ENCODE data around the gene HCFC1R1.
A peak's percentile ranks its signal among the peaks of the same experiment; 100 is the strongest.

HCFC1R1 gene

DNA sequence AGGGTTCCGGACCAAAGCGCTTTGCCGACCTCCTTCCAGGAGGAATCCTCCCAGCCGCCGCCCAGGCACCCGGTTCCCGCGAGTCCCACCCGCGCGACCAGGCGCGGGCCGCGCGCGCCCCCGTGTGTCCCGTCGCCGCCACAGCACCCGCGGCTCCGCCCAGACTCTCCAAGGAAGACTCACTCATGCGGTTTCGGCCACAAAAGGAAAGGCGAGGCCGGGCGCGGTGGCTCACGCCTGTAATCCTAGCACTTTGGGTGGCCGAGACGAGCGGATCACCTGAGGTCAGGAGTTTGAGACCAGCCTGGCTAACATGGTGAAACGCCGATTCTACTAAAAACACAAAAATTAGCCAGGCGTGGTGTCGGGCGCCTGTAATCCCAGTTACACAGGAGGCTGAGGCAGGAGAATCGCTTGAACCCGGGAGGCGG, 40.0 kb downstream of the HCFC1R1 start:
- DNase-seq (ENCODE audit: insufficient read length) (peak; percentile 89), FAIRE-seq (peak; percentile 69)
- TF ChIP-seq TAF1 (IDR thresholded peaks at IDR 0.05; ENCODE audit: borderline replicate concordance, low read depth, low read length): no peak
- no peak for TF ChIP-seq POLR2A (IDR thresholded peaks at IDR 0.05; ENCODE audit: low read depth, low read length)
- no peak for TF ChIP-seq POLR2AphosphoS5 (IDR thresholded peaks at IDR 0.05; ENCODE audit: low read depth, low read length)

DNA sequence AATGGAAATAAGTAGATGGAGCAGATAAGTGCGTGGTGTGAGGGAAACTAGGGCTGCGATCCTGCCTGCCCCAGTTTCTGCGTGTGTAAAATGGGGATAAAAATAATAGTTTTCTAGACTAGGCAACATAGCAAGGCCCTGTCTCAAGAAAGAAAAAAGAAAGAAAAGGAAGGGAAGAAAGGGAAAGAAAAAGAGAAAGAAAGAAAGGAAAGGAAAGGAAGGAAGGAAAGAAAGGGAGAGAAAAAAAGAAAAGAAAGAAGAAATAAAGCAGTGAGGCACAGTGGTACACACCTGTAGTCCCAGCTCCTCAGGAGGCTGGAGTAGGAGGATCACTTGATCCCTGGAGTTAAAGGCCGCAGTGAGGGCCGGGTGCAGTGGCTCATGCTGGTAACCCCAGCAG, 41.3 kb downstream of the HCFC1R1 start:
- no peak for FAIRE-seq
- no peak for DNase-seq (ENCODE audit: insufficient read length)
- no peak for TF ChIP-seq TAF1 (IDR thresholded peaks at IDR 0.05; ENCODE audit: borderline replicate concordance, low read depth, low read length)
- no peak for TF ChIP-seq POLR2AphosphoS5 (IDR thresholded peaks at IDR 0.05; ENCODE audit: low read depth, low read length)
- TF ChIP-seq POLR2A (IDR thresholded peaks at IDR 0.05; ENCODE audit: low read depth, low read length): no peak

DNA sequence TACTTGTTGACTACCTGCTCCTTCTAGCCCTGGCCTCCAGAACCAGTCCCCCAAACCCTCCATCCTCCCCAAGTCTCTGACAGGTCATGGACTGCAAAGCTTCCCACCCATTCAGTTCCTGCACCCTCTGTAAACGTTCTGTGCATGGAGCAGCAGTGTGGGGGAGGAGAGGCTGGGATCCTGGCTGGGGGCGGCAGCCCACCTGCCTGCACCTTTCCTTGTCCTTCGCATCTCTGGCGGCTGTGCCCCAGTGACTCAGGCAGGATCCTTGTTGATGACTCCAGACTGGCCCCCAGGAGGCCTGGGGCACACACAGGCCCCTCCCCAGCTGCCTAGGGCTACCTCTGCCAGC, 41.9 kb downstream of the HCFC1R1 start:
- FAIRE-seq (no peak), DNase-seq (ENCODE audit: insufficient read length) (no peak)
- TF ChIP-seq POLR2AphosphoS5 (IDR thresholded peaks at IDR 0.05; ENCODE audit: low read depth, low read length) (no peak), POLR2A (IDR thresholded peaks at IDR 0.05; ENCODE audit: low read depth, low read length) (no peak), TAF1 (IDR thresholded peaks at IDR 0.05; ENCODE audit: borderline replicate concordance, low read depth, low read length) (no peak)

DNA sequence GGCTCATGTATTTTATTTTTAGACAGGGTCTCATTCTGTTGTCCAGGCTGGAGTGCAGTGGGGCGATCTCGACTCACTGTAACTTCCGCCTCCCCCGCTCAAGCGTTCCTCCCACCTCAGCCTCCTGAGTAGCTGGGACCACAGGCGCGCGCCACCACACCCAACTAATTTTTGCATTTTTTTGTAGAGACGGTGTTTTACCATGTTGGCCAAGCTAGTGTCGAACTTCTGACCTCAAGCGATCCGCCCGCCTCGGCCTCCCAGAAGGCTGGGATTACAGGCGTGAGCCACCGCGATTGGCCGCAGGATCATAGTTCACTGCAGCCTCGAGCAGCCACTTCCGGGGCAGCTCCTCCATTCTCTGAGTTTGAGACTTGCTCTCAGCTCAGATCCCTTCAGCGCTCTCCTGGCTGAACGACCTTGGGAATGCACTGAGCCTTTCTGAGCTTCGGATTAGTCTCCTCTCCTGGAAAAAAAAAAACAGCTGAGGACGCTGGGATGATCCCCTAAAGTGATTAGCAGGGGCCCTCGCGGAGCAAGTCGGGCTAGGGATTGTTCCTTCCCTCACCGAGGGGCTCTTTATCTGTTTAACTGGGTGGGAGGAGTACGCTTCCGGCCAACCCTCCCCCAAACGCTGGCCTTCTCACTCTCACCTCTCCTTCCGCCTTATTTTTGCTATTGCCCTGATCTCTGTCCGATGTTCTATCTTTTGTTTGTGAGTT, 42.4 kb downstream of the HCFC1R1 start:
- FAIRE-seq (no peak), DNase-seq (ENCODE audit: insufficient read length) (no peak)
- TF ChIP-seq POLR2AphosphoS5 (IDR thresholded peaks at IDR 0.05; ENCODE audit: low read depth, low read length): no peak
- TF ChIP-seq POLR2A (IDR thresholded peaks at IDR 0.05; ENCODE audit: low read depth, low read length): no peak
- no peak for TF ChIP-seq TAF1 (IDR thresholded peaks at IDR 0.05; ENCODE audit: borderline replicate concordance, low read depth, low read length)

DNA sequence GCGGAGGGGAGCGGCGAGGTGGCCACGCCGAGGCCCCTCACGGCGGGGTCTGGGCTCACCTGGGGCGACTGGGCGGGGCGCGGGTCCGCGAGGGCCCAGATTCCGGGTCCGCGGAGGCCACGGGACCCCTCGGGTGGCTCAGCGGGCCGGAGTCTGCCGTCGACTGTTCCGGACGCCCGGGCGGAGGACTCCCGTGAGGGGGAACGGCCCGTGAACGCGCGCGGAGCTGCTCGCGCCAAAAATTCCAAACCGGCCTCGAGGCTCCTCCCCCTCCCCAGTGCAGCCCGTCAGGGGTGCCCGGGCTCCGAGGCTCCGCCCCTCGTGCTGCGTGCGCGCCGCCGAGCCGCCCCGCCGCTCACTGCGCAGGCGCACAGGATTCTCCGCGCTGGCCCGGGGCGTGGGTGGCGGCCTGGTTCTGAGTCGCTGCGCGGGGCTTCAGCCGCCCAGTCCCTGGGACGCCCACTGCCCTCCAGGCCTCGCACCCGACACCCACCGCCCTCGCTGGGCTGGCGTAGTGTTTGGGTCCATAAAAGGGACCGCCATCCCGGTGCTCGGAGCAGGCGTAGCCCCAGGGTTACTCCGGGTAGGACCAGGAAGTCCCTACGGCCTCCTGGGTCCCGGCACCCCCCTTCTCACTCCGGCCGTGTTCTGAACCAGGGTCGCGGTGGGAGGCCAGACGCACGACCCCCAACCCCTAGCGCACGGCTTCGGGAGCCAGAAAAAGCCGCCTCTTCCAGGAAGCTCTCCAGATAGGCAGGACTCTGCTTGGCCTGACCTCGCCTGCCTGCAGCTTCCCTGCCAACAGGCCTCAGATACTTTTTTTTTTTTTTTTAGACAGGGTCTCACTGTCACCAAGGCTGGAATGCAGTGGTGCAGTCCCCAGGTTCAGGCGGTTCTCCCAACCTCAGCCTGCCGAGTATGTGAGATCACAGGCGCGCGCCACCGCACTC, 43.2 kb downstream of the HCFC1R1 start, which contains the start of gene PKMYT1:
Gene PKMYT1, minus strand, starts transcription at position 220 of the 950 bp plus-strand sequence. CDS start 789 bp downstream, outside the sequence.
- peak; percentile 96 for FAIRE-seq
- peak; percentile 47; the same call in 1 of the 2 replicates for TF ChIP-seq TAF1 (IDR thresholded peaks at IDR 0.05; ENCODE audit: borderline replicate concordance, low read depth, low read length)
- peak; percentile 72 for TF ChIP-seq POLR2AphosphoS5 (IDR thresholded peaks at IDR 0.05; ENCODE audit: low read depth, low read length)
- TF ChIP-seq POLR2A (IDR thresholded peaks at IDR 0.05; ENCODE audit: low read depth, low read length): peak; percentile 89; the same call in 1 of the 2 replicates
- peak; percentile 100 for DNase-seq (ENCODE audit: insufficient read length)

DNA sequence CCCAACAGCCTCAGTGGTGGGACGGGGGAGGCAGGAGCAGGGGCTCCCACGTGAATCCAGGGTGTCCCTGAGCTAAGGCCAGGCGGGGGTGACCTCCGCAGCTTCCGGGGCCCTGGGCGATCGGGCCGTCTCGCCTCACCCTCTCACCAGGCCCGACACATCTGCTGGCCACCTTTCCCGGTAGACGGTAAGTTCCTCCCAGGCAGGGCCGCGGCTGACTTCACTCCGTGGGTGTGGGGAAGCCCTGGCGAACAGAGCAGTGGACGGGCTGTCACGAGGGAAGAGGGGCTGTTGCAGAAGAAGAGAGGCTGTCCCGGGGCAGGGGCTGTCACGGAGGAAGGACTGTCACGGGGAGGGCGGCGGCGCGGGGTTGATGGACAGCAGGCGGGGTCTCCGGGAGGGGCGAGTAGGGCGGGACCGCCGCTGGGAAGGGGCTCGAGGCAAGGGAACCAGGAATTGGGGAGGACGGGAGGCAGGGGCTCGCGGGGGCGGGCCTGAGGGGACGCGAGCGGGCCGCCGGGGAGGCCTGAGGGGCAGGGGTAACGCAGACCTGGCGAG, 44.0 kb downstream of the HCFC1R1 start:
- FAIRE-seq: peak; percentile 81

DNA sequence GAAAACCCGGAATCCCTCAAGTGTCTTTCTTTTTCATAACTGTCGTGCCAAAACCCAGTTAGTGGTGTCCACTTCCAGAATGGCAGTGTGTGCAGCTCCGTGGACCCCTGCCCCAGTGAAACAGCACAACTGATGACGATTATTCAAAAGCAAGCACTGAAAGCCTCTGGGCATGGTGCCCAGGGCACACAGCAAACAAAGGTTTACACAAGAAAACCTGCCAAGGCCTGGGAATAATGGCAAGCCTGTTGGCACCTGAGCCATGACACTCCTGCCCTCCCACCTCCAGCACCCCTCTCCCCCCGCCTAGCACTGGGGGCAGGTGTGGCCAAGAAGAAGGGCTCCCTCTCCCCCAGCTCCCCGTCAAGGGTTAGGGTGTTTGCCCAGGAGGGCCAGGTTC, 46.3 kb downstream of the HCFC1R1 start:
- DNase-seq (ENCODE audit: insufficient read length) (no peak), FAIRE-seq (no peak)
- TF ChIP-seq TAF1 (IDR thresholded peaks at IDR 0.05; ENCODE audit: borderline replicate concordance, low read depth, low read length): no peak
- TF ChIP-seq POLR2A (IDR thresholded peaks at IDR 0.05; ENCODE audit: low read depth, low read length): no peak
- TF ChIP-seq POLR2AphosphoS5 (IDR thresholded peaks at IDR 0.05; ENCODE audit: low read depth, low read length): no peak

More for the DNA sequence above, 44.0 kb downstream of the HCFC1R1 start:
- no peak for DNase-seq (ENCODE audit: insufficient read length)
- TF ChIP-seq POLR2AphosphoS5 (IDR thresholded peaks at IDR 0.05; ENCODE audit: low read depth, low read length) (no peak), POLR2A (IDR thresholded peaks at IDR 0.05; ENCODE audit: low read depth, low read length) (no peak), TAF1 (IDR thresholded peaks at IDR 0.05; ENCODE audit: borderline replicate concordance, low read depth, low read length) (no peak)

DNA sequence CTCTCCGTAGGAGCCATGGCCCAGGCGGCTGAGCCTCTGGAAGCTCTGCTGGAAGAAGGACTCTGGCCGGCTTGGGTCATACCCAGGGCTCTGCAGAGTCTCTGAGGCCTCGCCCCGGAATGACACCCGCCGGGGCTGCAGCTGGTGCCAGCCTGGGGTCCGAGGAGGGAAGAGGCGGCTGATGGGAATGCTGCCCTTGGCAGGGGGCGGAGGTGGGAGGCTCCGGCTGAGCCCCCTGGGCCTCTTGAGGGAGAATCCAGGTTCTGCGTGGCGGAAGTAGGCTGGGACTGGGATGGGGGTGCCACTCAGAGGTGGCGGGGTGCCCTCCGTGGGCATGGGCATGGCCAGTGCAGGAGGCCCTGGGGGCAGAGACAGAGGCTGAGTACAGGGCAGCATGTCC, 47.1 kb downstream of the HCFC1R1 start:
- FAIRE-seq: no peak

DNA sequence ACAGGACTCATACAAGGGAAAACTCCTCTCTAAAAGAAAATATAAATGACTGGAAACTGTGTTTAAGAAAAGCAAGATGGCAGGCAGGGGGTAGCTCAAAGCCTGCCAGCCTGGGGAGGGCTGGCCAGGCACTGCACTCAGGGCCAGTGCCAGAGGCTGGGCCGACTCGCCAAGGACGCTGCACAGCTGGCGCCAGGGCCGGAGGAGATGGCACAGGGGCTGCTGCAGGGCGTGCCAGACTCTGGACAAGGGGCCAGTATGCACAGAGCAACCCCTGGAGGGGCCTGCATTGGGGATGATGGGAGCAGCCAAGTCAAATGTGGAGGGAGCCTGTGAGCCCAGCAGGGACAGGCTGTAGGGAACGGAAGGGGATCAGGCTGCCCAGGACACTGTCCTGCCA, 47.5 kb downstream of the HCFC1R1 start:
- DNase-seq (ENCODE audit: insufficient read length) (no peak), FAIRE-seq (no peak)
- no peak for TF ChIP-seq TAF1 (IDR thresholded peaks at IDR 0.05; ENCODE audit: borderline replicate concordance, low read depth, low read length)
- no peak for TF ChIP-seq POLR2AphosphoS5 (IDR thresholded peaks at IDR 0.05; ENCODE audit: low read depth, low read length)
- TF ChIP-seq POLR2A (IDR thresholded peaks at IDR 0.05; ENCODE audit: low read depth, low read length): no peak

More for the DNA sequence above, 47.1 kb downstream of the HCFC1R1 start:
- DNase-seq (ENCODE audit: insufficient read length): no peak
- TF ChIP-seq POLR2A (IDR thresholded peaks at IDR 0.05; ENCODE audit: low read depth, low read length) (no peak), POLR2AphosphoS5 (IDR thresholded peaks at IDR 0.05; ENCODE audit: low read depth, low read length) (no peak), TAF1 (IDR thresholded peaks at IDR 0.05; ENCODE audit: borderline replicate concordance, low read depth, low read length) (no peak)

DNA sequence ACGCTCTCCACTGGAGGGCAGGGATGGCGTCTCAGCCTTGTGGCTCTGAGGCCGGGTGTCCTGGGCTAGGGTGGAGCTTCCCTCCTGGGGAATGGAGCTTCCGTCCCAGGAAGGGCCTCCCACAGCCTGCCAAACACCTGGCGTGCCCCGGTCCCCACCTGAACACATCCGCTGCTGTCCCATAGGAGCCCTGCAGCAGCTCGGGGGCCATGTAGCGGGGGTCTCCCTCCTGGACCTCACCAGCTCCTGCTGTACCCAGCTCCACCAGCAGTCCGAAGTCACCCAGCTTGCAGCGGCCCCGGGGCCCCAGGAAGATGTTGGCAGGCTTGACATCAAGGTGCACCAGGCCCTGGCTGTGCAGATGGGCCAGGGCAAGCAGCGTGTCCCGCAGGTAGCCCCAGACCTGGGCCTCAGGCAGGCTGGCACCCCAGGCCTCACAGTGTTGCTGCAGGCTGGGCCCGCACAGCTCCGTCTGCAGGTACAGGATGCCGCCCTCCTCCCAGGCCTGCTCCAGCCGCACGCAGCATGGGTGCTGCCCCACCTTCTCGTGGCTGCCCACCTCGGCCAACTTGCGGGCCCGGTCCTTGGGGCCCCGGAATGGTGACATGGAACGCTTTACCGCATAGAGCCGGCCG, 48.5 kb downstream of the HCFC1R1 start:
- FAIRE-seq: no peak
- TF ChIP-seq TAF1 (IDR thresholded peaks at IDR 0.05; ENCODE audit: borderline replicate concordance, low read depth, low read length) (no peak), POLR2AphosphoS5 (IDR thresholded peaks at IDR 0.05; ENCODE audit: low read depth, low read length) (no peak), POLR2A (IDR thresholded peaks at IDR 0.05; ENCODE audit: low read depth, low read length) (no peak)
- DNase-seq (ENCODE audit: insufficient read length): no peak

Measured in GM12892 (cell line).